NT2/D1 (cell line): ENCODE measurements around the gene ARMC8.

Experiments used
- DNase-seq: peaks from one replicate; pipeline ENCODE4 v3.0.0-alpha.2; 2011; ENCODE audit warnings: low read depth, low spot score
- H3K27me3 ChIP-seq: 2 replicates; pipeline ENCODE4 v1.6.0; 2011; ENCODE audit warnings: mild to moderate bottlenecking; ENCODE audit not compliant: insufficient read length, insufficient read depth
- H3K36me3 ChIP-seq: 2 replicates; pipeline ENCODE4 v1.6.1; 2011; ENCODE audit warnings: mild to moderate bottlenecking, low read length, mixed read lengths; ENCODE audit not compliant: insufficient read depth, insufficient read length
- H3K4me1 ChIP-seq: 2 replicates; pipeline ENCODE4 v1.5.1; 2011; ENCODE audit not compliant: insufficient read depth, insufficient read length
- H3K4me3 ChIP-seq: 2 replicates; pipeline ENCODE4 v1.5.1; 2011; ENCODE audit warnings: low read depth; ENCODE audit not compliant: insufficient read length
- H3K9ac ChIP-seq: 2 replicates; pipeline ENCODE4 v1.6.0; 2011; ENCODE audit warnings: low read depth; ENCODE audit not compliant: insufficient read length
- H3K9me3 ChIP-seq: 2 replicates; pipeline ENCODE4 v1.5.1; 2011; ENCODE audit warnings: mild to moderate bottlenecking, low read length; ENCODE audit not compliant: insufficient read depth
- SUZ12 ChIP-seq: IDR thresholded peaks from 2 replicates; pipeline ENCODE4 v1.6.1; 2011; ENCODE audit not compliant: insufficient read length, insufficient read depth; ENCODE audit errors: extremely low read depth
- YY1 ChIP-seq: IDR thresholded peaks from 2 replicates; pipeline ENCODE4 v1.6.1; 2011; ENCODE audit not compliant: insufficient read length, insufficient read depth
- ZNF274 ChIP-seq: IDR thresholded peaks from 2 replicates; pipeline ENCODE4 v1.6.1; 2011; ENCODE audit warnings: mild to moderate bottlenecking, low read depth, low read length

ARMC8 gene

GRCh38 chr3:138157743-138158142, 29.4 kb upstream of the ARMC8 start:
- Histone ChIP-seq H3K36me3 (peaks cover 22% of the 10 kb centered on the region), H3K27me3 (no peaks in the 10 kb centered on the region), H3K4me3 (no peak overlapping the region), H3K9me3 (peaks cover 7% of the 10 kb centered on the region), H3K9ac (no peak overlapping the region), H3K4me1 (no peaks in the 10 kb centered on the region)
- no peak for DNase-seq
- TF ChIP-seq YY1 (no peak), SUZ12 (no peak), ZNF274 (no peak)

GRCh38 chr3:138165061-138165460, 22.0 kb upstream of the ARMC8 start:
- Histone ChIP-seq H3K9ac (no peak overlapping the region), H3K9me3 (no peaks in the 10 kb centered on the region), H3K4me3 (no peak overlapping the region), H3K27me3 (no peaks in the 10 kb centered on the region), H3K36me3 (peaks cover 82% of the 10 kb centered on the region), H3K4me1 (no peaks in the 10 kb centered on the region)
- DNase-seq, result no peak
- TF ChIP-seq YY1 (no peak), SUZ12 (no peak), ZNF274 (no peak)

DNA sequence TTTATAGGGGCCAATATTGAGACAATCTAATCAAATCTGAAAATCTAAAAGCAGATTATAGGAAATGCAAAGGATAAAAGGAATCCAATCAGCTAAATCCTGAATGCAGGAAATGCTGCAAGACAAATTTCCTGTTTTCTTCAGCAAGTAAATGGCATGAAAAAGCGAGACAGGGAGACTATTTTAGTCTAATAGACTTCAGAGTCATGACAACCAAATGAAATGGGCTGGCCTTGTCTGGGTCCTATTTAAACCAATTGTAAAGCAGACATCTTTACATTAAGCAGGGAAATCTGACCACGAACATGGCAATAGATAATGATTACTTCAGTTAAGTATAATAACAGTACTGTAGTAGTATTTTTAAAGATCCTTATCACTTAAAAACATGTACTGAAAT, 14.5 kb upstream of the ARMC8 start:
- H3K4me1 ChIP-seq, result no peaks in the 10 kb centered on the region
- no peak for TF ChIP-seq YY1
- TF ChIP-seq SUZ12, result no peak
- no peak for TF ChIP-seq ZNF274
- no peaks in the 10 kb centered on the region for H3K9me3 ChIP-seq
- H3K4me3 ChIP-seq, result no peak overlapping the region
- no peak overlapping the region for H3K9ac ChIP-seq
- DNase-seq, result no peak
- peaks cover 53% of the 10 kb centered on the region for H3K36me3 ChIP-seq
- no peaks in the 10 kb centered on the region for H3K27me3 ChIP-seq

DNA sequence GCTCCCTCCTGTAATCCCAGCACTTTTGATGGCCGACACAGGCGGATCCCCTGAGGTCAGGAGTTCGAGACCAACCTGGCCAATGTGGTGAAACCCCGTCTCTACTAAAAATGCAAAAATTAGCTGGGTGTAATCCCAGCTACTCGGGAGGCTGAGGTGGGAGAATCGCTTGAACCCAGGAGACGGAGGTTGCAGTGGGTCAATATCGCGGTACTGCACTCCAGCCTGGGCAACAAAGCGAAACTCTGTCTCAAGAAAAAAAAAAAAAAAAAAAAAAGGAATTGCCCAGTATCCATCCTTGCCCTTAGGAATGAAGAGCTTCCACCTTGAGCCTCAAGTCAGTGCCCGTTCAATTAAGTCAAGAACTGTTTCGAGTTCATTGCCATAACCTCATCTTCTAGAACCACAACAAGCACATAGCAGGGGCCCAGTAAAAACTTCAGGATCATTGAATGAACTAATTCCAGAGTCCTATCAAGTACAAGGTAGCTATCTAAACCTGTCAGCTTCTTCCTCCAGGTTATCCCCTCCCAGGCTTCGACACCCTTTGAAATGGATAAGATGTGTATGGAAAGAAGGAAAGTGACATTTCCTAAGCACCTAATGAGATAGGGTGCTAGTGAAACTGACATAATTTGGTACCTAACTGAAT, 13.2 kb upstream of the ARMC8 start:
- Histone ChIP-seq H3K9me3 (no peaks in the 10 kb centered on the region), H3K4me1 (no peaks in the 10 kb centered on the region), H3K9ac (peak overlapping the region; percentile 98), H3K4me3 (peak overlapping the region; percentile 86), H3K36me3 (peaks cover 43% of the 10 kb centered on the region), H3K27me3 (no peaks in the 10 kb centered on the region)
- TF ChIP-seq SUZ12 (no peak), ZNF274 (no peak), YY1 (no peak)
- no peak for DNase-seq

DNA sequence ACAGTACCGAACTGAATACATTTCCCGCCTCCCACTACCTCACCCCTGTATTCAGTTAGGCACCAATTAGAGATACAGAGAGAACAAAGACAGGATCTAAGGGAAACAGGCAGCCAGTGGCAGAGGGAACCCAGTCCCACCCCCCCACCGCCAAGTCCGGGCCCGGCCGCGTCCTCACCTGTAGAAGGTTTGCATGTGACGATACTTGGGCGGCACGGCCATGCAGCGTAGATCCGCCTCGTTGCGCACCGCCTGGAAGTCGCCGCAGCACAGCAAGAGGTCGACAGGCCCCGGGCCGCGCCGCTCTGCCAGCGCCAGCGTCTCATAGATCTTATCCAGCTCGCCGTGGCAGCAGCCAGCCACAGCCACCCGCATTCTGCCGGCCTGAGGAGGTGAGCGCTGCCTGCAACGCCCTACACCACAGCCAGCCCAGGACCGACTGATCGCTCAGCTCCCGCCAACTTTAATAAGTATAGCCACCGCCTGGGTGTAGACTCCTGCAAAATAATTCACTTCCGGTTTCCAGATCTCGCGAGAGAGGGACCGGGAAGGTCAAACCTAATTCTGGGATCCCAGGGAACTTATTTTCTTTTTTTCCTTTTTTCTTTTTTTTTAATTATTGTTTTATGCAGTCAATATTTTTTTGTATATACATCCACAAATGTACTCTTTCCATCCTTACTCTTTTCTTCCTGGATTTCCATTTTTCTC, 12.5 kb upstream of the ARMC8 start, which contains the start of gene DBR1:
DBR1 (minus strand) TSS at position 501 of the 711 bp plus-strand sequence; CDS start at position 375, 126 bp downstream.
- H3K4me1 ChIP-seq, result no peaks in the 10 kb centered on the region
- TF ChIP-seq ZNF274 (no peak), YY1 (no peak), SUZ12 (no peak)
- peak within 1 kb of the TSS; percentile 98 for H3K9ac ChIP-seq
- peaks cover 36% of the 10 kb centered on the region for H3K36me3 ChIP-seq
- H3K27me3 ChIP-seq, result no peaks in the 10 kb centered on the region
- no peaks in the 10 kb centered on the region for H3K9me3 ChIP-seq
- DNase-seq, result peak; percentile 58
- H3K4me3 ChIP-seq, result peak within 1 kb of the TSS; percentile 86

- Histone ChIP-seq H3K27me3 (peaks cover 9% of the 10 kb centered on the region), H3K4me3 (no peak overlapping the region), H3K9ac (no peak overlapping the region), H3K9me3 (no peaks in the 10 kb centered on the region), H3K4me1 (no peaks in the 10 kb centered on the region), H3K36me3 (no peaks in the 10 kb centered on the region)
- TF ChIP-seq ZNF274, result no peak
- TF ChIP-seq SUZ12, result no peak
- no peak for TF ChIP-seq YY1
- no peak for DNase-seq
Observed at GRCh38 chr3:138180375-138181029, 6.6 kb upstream of the ARMC8 start.

GRCh38 chr3:138184994-138185393, 2.1 kb upstream of the ARMC8 start:
- no peaks in the 10 kb centered on the region for H3K4me1 ChIP-seq
- no peaks in the 10 kb centered on the region for H3K9me3 ChIP-seq
- no peak for DNase-seq
- peaks cover 24% of the 10 kb centered on the region for H3K27me3 ChIP-seq
- peaks cover 13% of the 10 kb centered on the region for H3K36me3 ChIP-seq
- H3K9ac ChIP-seq, result no peak overlapping the region
- TF ChIP-seq ZNF274, result no peak
- TF ChIP-seq SUZ12, result no peak
- TF ChIP-seq YY1, result no peak
- no peak overlapping the region for H3K4me3 ChIP-seq
